Measurements from ENCODE around the gene LDLRAD2.

The LDLRAD2 gene

DNA sequence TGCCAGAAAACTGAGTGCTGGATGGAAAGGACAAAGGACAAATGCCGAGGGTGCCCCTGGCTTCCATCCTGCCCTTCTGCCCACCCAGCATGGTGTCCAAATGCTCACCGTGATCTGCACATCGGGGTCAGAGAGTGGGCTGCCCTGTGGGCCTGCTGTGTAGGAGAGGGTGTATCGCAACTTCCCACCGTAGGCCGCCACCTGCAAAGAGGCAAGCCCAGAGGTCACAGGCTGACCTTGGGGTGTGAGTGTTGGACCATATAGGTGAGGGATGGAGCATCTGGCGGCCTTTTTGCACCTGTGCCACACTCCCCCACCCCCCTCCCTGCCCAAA, 53.5 kb downstream of the LDLRAD2 start:
- no peak for DNase-seq

DNA sequence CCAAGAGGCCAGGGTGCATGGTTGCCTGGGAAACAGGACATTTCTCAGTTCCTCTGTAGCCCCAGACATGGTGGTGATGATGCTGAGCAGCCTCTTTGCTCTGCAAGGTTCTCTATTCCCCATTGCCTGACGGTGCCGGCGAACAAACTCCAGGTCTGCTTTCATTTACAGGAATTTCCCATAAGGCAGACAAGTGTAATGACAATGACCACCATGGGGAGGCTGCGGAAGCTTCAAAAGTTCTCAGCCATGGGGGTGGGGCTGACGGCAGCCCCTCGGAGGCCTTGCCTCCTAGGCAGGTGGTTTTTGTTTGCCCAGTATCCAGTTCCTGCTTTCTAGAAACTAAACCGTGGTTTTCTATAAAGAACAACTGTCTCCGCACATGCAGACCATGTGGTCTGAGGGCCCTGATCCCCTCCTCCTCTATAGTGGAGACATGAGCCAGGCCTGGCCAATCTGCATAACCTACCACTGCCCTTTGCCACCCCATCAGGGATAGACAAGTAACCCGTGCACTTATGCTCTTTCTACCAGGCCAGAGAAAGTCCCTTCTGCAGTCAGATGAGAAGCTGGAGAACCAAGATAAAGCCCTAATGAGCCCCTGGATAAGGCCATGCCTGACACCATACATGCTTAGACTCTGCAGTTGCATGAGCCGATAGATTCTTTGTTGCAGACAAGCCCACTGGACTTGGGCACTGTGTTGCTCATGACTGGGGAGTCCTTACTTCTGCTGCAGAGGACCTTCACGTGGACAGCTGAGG, 54.1 kb downstream of the LDLRAD2 start:
- no peak for DNase-seq

DNA sequence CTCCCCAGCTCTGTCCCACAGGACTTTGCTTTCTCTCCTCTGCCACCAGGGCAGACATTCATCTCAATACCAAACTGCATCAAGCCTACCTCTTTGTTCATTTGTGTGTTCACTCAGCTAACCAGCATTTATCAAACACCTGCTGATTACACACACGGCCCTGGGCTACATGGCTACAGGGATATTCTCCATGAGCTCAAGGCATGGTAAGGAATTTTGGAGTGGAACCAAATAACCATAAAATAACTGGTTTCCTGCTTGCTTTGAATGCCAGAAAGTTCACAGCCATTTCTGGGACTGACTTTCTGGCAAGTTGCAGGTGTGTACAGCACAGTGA, 54.6 kb downstream of the LDLRAD2 start:
- no peak for DNase-seq

DNA sequence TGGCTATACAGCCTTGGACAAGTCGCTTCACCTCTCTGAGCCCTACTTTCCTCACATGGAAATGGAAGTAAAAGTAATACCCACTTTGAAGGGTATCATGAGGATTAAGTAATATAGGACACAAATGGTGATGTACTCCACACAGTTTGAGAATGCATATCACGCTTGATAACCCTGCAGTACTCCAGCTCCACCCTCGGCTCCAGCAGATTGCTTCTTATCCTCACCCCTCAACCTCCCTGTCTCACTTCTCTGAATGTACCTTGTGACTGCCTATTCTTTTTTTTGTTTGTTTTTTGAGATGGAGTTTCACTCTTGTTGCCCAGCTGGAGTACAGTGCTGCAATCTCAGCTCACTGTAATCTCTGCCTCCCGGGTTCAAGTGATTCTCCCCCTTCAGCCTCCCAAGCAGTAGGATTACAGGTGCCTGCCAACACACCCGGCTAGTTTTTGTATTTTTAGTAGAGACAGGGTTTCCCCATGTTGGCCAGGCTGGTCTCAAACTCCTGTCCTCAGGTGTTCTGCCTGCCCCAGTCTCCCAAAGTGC, 55.5 kb downstream of the LDLRAD2 start:
- no peak for DNase-seq

DNA sequence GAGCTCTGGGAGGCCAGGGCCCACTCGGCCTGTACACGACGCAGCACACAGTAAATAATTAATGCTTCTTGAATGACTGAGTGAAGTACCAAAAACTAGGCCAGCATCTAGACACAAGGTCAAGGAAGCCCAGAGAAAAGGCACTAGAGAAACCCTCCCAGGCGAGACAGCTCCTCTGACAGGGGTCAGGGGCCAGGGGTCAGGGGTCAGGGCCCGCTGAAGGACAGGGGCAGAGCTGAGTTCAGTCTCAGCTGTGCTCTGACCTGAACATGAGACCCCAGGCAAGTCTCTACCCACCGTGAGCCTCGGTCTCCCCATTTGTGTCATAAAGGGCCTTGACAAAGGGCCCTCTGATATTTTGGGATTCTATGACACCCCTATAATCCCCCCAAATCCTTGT, 56.4 kb downstream of the LDLRAD2 start:
- DNase-seq = no peak

DNA sequence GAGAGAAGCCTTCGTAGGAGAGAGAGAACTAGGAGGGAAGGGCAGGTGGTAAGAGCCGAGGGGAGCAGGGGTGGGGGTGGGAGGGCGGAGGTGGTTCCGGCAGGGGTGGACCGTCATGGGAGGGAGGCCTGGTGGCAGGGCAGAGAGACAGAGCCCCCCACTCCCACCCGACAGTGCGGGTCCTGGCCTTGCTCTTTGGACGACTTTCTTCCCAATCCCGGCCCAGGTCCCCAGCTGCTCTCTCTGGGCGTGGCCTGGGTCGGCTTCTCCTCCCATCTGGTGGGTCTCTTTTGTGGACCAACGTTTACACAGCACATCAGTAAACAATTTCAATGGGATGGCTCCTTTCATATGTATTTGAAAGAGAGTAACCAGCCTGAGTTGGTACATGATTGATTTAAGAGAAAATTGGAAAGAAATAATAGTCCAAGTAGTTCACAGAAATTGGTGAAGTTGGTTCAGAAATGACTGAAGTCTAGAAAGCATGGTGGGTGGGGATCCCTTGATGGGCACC, 56.9 kb downstream of the LDLRAD2 start:
- no peak for DNase-seq

DNA sequence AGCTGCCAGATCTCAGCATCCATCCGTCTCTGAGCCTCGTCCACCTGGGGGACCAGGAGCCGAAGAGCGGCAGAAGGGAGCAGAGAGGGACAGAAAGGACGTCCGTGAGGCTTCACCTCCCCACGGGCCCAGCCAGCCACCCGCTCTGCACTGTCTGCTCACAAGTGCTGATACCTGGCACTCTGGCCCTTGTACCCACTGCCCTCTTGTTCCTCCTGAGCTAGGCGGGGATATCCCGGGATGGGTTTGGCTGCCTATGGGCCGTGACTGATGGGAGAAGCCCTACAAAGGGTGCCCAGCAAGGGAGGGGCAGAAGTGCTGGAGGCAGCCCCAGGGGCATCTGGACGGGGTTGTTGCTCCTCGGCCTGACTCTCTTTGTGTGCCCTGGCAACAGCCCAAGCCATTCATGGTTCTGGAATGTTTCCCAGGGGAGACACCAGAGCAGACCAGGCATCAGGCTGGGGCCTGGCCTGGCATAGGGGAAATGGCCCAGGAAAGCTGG, 57.6 kb downstream of the LDLRAD2 start:
- peak; percentile 87 for DNase-seq

DNA sequence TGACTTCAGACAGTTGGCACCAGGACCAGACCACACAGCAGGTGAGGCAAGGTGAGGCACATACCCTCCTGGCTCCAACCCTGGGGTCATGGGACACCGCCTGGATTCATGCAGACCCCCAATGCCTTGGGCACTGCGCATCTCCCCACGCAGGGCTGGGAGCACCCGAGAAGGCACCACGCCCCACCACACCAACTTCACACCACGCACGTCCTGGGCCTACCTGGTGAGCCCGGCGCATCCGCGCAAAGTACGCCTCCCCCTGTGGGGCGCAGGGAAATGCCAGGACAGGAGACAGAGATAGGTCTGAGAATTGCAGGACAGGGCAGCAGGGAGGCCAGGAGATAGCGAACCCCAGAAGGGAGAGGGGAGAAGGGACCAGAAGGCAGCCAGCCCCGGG, 58.5 kb downstream of the LDLRAD2 start:
- no peak for DNase-seq

DNA sequence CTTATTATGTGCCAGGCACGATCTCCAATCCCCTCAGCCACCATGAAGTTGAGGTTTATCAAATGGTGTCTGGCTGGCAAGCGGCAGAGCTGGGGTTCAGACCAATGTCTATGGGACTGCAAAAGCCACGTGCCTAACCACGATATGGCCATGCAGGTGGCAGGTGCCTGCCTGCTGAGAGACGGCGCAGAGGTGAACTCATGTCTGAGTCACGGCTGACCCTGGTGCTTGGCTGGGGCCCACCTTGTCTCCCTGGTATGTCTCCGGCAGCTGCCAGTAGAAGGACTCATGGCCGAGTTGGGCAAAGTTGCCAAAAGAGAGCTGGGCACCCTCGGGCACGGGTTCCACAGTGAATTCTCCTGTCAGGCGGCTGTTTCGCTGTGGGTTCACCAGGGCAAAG, 59.9 kb downstream of the LDLRAD2 start:
- DNase-seq = no peak

DNA sequence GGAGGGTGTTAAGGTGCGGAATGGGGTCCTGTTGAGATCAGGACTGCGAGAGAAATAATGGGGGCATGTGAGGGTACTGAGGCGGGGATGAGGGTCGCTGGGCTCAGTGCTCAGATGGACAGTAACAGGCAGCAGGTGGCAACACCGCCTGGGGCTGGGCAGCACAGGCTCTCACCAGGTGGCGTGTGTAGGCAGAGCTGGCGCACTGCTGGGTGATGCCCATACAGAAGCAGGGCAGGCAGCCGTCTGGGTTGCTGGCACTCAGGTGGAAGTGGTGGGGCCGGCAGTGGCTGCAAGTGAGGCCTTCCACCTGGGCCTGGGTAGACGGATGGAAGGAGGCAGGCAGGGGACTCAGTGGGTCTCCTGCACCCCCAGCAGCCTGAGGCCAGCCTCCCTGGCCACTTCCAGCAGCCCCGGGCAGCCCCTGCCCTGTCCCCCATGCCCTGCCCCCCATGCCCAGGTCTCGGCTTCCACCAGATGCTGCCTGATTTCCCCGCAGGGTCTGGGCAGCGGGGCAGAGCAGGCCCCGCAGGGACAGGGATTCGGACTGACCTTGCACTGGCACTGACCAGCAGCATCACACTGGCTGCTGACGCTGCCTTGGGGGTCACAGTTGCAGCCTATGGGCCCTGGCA, 60.5 kb downstream of the LDLRAD2 start:
- no peak for DNase-seq

DNA sequence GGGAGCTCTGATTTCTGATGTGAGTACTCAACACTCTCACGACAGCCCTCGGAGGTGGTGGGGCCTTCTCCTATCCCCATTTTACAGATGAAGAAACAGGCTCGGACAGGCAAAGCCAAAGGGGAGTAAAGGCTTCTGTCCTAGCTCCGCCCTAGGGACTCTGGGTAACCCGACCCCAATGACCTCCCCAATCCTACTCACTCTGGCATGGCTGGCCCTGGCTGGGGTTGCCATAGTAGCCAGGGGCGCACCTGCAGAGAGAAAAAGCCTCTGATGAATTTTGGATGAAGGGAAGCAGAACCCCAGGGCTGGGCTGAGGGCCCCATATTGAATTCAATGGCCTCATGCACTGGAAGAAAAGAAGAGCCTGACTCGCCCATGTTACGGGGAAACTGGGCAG, 61.1 kb downstream of the LDLRAD2 start:
- DNase-seq = no peak

DNA sequence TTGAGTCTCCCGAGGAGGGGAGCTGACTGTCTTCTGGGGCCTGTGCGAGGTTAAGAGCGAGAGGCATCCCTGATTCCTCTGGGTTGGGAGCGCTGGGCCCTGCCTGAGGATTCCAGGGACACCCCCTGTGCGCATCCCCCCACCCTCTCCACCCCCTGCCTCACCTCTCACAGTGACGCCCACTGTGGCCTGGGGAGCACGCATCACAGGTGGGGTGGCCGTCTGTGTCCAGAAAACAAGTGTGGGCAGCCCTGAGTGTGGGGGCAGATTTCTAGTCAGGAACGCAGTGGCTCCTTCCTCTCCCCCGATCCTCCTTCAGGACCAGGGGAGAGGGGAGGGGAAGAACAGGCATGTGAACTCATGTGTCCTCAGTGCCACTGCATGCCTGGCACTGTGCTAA, 61.7 kb downstream of the LDLRAD2 start:
- no peak for DNase-seq

DNA sequence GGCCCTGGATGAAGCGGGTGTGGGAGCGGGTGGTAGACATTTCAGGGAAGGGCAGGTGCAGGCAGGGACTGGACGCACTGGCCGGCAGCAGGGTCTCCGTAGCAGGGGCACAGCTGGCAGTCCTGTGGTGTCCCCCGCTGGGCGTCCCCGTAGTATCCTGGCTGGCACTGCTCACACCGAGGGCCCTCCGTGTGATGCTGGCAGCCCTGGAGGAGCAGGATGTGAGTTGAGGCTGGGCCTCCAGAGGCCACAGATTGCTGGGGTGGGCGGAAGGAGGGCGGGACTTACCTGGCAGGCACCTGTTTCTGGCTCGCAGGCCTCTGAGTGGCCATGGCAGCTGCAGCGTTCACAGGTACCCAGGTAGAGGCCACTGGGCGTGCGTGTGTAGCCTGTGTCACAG, 62.3 kb downstream of the LDLRAD2 start:
- no peak for DNase-seq

All from amniotic stem cell (primary cell).